22Rv1 (cell line): ENCODE measurements around the gene MTHFD1L.

Experiments
- ZFX ChIP-seq: fragments of 450-650 bp; IDR thresholded peaks from 2 replicates; pipeline ENCODE4 v1.6.1; 2017; ENCODE audit warnings: antibody characterized with exemption, borderline replicate concordance
- TF ChIP-seq, protein P1 (sequence below): fragments of 450-650 bp; IDR thresholded peaks from 2 replicates; pipeline ENCODE4 v1.5.1; 2017; ENCODE audit warnings: mild to moderate bottlenecking

- TF ChIP-seq, protein P1, sequence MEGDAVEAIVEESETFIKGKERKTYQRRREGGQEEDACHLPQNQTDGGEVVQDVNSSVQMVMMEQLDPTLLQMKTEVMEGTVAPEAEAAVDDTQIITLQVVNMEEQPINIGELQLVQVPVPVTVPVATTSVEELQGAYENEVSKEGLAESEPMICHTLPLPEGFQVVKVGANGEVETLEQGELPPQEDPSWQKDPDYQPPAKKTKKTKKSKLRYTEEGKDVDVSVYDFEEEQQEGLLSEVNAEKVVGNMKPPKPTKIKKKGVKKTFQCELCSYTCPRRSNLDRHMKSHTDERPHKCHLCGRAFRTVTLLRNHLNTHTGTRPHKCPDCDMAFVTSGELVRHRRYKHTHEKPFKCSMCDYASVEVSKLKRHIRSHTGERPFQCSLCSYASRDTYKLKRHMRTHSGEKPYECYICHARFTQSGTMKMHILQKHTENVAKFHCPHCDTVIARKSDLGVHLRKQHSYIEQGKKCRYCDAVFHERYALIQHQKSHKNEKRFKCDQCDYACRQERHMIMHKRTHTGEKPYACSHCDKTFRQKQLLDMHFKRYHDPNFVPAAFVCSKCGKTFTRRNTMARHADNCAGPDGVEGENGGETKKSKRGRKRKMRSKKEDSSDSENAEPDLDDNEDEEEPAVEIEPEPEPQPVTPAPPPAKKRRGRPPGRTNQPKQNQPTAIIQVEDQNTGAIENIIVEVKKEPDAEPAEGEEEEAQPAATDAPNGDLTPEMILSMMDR: no peak
- no peak for TF ChIP-seq ZFX
Measured at GRCh38 chr6:151024597-151024996, 159.1 kb downstream of the MTHFD1L start.
